Kidney epithelial cell (primary cell): ENCODE measurements around the gene SORL1. TPM values are rescaled to one million over a fixed set of nuclear protein-coding genes. Genes with fewer than 3 reads are reported as not detected.

Experiments used
- DNase-seq: peaks from one replicate; pipeline ENCODE4 v3.0.0-alpha.2; 2010; ENCODE audit warnings: low read depth
- H3K27me3 ChIP-seq: 2 replicates; pipeline ENCODE4 v1.6.0; 2011; ENCODE audit warnings: low read length; ENCODE audit not compliant: control insufficient read depth, insufficient read depth
- H3K36me3 ChIP-seq: 2 replicates; pipeline ENCODE4 v1.5.1; 2011; ENCODE audit warnings: low read length; ENCODE audit not compliant: control insufficient read depth, insufficient read depth
- H3K4me3 ChIP-seq: 2 replicates; pipeline ENCODE4 v1.5.1; 2011; ENCODE audit warnings: low read depth, mild to moderate bottlenecking, control low read depth, low read length
- total RNA-seq: library from RNA; depleted of rRNA; stranded (reverse); fragments of >200 nt; gene quantifications from 2 replicates; pipeline ENCODE4 v1.2.3, GENCODE V29; 2015
- TF ChIP-seq, protein P1 (sequence below): IDR thresholded peaks from 2 replicates; pipeline ENCODE4 v1.5.1; 2011; ENCODE audit warnings: mild to moderate bottlenecking, moderate library complexity, low read length, control low read depth, inconsistent platforms; ENCODE audit not compliant: insufficient read depth, poor library complexity, severe bottlenecking

SORL1 gene
- total RNA-seq, 1 donor from 2014 or later, result 4.1 TPM

- H3K36me3 ChIP-seq, result no peaks in the 10 kb centered on the region
- DNase-seq, result no peak
- TF ChIP-seq, protein P1, sequence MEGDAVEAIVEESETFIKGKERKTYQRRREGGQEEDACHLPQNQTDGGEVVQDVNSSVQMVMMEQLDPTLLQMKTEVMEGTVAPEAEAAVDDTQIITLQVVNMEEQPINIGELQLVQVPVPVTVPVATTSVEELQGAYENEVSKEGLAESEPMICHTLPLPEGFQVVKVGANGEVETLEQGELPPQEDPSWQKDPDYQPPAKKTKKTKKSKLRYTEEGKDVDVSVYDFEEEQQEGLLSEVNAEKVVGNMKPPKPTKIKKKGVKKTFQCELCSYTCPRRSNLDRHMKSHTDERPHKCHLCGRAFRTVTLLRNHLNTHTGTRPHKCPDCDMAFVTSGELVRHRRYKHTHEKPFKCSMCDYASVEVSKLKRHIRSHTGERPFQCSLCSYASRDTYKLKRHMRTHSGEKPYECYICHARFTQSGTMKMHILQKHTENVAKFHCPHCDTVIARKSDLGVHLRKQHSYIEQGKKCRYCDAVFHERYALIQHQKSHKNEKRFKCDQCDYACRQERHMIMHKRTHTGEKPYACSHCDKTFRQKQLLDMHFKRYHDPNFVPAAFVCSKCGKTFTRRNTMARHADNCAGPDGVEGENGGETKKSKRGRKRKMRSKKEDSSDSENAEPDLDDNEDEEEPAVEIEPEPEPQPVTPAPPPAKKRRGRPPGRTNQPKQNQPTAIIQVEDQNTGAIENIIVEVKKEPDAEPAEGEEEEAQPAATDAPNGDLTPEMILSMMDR, result no peak
- H3K4me3 ChIP-seq, result no peak overlapping the region
- no peaks in the 10 kb centered on the region for H3K27me3 ChIP-seq
Observed at GRCh38 chr11:121515335-121515671, 63.2 kb downstream of the SORL1 start.

- no peaks in the 10 kb centered on the region for H3K27me3 ChIP-seq
- no peak for DNase-seq
- TF ChIP-seq, protein P1, result no peak
- H3K4me3 ChIP-seq, result no peak overlapping the region
- H3K36me3 ChIP-seq, result no peaks in the 10 kb centered on the region
Observed at GRCh38 chr11:121517996-121518395, 65.9 kb downstream of the SORL1 start.

GRCh38 chr11:121520243-121521144 is 68.4 kb downstream of the SORL1 start:
- DNase-seq, result no peak
- no peak overlapping the region for H3K4me3 ChIP-seq

GRCh38 chr11:121521145-121522042 is 69.3 kb downstream of the SORL1 start:
- H3K27me3 ChIP-seq, result no peaks in the 10 kb centered on the region
- H3K36me3 ChIP-seq, result no peaks in the 10 kb centered on the region
- no peak for DNase-seq
- no peak overlapping the region for H3K4me3 ChIP-seq
- TF ChIP-seq, protein P1, result no peak

More at GRCh38 chr11:121520243-121521144, 68.4 kb downstream of the SORL1 start:
- Histone ChIP-seq H3K27me3 (no peaks in the 10 kb centered on the region), H3K36me3 (no peaks in the 10 kb centered on the region)
- TF ChIP-seq, protein P1, result no peak

DNA sequence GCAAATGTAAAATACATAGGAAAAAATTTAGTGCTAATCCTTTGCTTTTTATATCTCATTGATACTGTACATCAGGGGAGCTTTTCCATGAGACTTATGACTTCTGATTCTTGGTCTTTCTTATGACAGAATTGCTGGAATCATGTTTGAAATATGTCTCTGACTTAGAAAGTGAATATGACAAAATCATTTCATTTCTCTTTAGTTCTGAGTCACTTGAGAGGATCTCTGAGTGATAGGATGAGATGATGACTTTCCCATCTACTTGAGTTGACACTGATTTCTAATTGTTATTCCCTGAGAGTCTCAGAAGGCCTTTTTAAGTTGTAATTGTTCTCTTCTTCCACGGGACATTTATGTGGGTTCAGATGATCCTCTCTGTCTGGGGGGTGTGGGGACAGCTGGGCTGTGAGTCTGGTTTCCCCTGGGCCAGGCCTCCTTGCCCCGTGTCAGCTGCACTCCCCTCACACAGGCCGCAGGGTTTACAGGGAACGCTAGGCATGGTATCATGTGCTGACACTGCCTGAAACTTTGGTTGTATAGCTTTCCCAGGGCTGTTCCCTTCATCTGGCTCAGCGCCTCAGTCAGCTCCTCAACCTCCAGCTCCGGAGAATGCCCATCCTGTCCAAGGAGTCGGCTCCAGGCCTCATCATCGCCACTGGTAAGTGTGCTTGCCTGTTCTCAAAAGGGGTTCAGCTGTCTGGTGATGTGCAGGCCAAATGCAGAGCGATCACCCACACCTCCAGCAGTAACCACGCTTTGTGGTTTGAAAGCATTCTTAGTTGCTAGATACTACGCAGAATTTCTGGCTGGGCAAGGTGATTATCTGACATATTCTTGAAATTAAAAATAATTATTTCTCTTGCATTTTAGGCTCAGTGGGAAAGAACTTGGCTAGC is 70.2 kb downstream of the SORL1 start:
- H3K36me3 ChIP-seq, result no peaks in the 10 kb centered on the region
- TF ChIP-seq, protein P1, result no peak
- no peak for DNase-seq
- no peaks in the 10 kb centered on the region for H3K27me3 ChIP-seq
- H3K4me3 ChIP-seq, result no peak overlapping the region
